H1 (cell line): Measurements from ENCODE around the gene TSPAN4. TPM values are rescaled to one million over a fixed set of nuclear protein-coding genes. Genes with fewer than 3 reads are reported as not detected.

Source experiments
- HDAC2 ChIP-seq, 2 experiments: fragments of 300-600 bp in 1 of 2; sonication (generic) in 1 of 2; IDR thresholded peaks; 2 replicates each; pipeline ENCODE4 v1.6.1; 2011 to 2012; ENCODE audit warnings: low read depth in 2 of 2, low read length in 2 of 2, mild to moderate bottlenecking in 2 of 2, moderate library complexity in 2 of 2, borderline replicate concordance in 1 of 2, inconsistent platforms in 1 of 2
- MAFK ChIP-seq: IDR thresholded peaks from 2 replicates; pipeline ENCODE4 v1.6.1; 2012; ENCODE audit warnings: low read depth, mild to moderate bottlenecking, improper control_type of control experiment, low read length
- RFX5 ChIP-seq: IDR thresholded peaks from 2 replicates; pipeline ENCODE4 v1.6.1; 2011; ENCODE audit warnings: low read depth, low read length, improper control_type of control experiment, borderline replicate concordance
- polyA plus RNA-seq, 7 experiments: library from polyadenylated mRNA; depleted of rRNA in 3 of 7; stranded (reverse) in 5 of 7; unstranded in 2 of 7; fragments of >200 nt in 5 of 7; fragments of 200-250 nt in 2 of 7; gene quantifications; 1 replicate in 5 of 7; 2 replicates in 1 of 7; 4 replicates in 1 of 7; pipeline versions ENCODE4 v1.2.1 to v1.2.3, GENCODE V29; 2011 to 2013; ENCODE audit warnings: missing spikeins in 2 of 7, mixed read lengths in 2 of 7
- total RNA-seq: library from RNA; stranded (reverse); fragmentation: NEBNext Ultra II Directional; extraction: Animal tissue kit (Norgen Biotek cat#: 25700); gene quantifications from 2 replicates; pipeline ENCODE4 v1.2.1, GENCODE V29; 2021

The TSPAN4 gene
- total and polyA plus RNA-seq, 2 of the 8 experiments (the other 6 are each of a cell fraction or from before 2014, with no cell fraction given): 74.1 to 145 TPM

DNA sequence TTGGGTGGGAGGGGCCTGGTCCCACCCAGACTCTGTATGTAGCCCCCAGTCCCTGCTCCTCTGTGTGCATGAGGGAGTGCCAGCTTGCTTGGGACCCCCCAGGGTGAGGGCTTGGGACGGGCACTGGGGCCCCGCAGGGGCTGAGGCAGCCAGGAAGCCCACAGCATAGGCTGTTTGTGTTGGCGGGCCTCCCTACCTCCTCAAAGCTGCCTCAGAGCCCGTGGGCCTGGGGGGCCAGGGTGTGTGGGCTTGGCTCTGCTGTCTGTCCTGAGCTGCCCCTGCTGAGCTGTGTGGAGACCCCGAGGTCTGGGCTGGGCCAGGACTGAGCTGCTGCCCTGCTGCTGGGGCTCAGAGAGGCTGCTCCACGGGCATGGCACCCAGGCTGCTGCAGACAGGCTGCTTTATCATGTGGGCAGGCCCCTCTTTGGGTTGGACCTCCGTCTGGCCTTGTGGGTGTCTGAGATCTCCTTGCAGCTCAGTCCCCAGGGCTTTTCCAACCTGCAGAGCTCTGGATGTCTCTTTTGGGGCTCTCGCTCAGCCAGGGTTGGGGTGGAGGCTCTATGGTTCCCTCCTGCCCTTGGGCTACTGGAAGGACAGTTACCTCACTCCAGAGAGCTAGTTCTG is 3.3 kb downstream of the TSPAN4 start (continued):
- TF ChIP-seq MAFK (no peak), RFX5 (no peak), HDAC2 (IDR thresholded peaks at IDR 0.05; ENCODE audit: borderline replicate concordance in 1 of 2, low read depth in 2 of 2, low read length in 2 of 2) (no peak)
